Bone marrow (tissue), 2 donors: ENCODE data around the gene PIGU.
"Not testable (repeated sequence)": the region's sequence is repeated elsewhere in the genome, so short reads cannot be mapped to it uniquely, and the experiment has no call there.

Experiments used
- DNase-seq, 2 donors: peaks; one replicate each; lab custom pipeline; 2025; lab: John Stamatoyannopoulos, UW

PIGU gene

GRCh38 chr20:34661811-34662210 lies 15.1 kb downstream of the PIGU start:
- DNase-seq = not testable (repeated sequence)

DNA sequence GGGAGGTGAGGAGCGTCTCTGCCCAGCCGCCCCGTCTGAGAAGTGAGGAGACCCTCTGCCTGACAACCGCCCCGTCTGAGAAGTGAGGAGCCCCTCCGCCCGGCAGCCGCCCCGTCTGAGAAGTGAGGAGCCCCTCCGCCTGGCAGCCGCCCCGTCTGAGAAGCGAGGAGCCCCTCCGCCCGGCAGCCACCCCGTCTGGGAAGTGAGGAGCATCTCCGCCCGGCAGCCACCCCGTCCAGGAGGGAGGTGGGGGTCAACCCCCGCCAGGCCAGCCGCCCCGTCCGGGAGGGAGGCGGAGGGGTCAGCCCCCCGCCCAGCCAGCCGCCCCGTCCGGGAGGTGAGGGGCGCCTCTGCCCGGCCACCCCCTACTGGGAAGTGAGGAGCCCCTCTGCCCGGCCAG lies 18.2 kb downstream of the PIGU start:
- DNase-seq = not testable (repeated sequence)

GRCh38 chr20:34654207-34654744 lies 22.6 kb downstream of the PIGU start:
- DNase-seq = no peak

- no peak for DNase-seq
Observed at GRCh38 chr20:34651200-34651599, 25.7 kb downstream of the PIGU start.

GRCh38 chr20:34647737-34648136 lies 29.2 kb downstream of the PIGU start:
- no peak for DNase-seq

DNA sequence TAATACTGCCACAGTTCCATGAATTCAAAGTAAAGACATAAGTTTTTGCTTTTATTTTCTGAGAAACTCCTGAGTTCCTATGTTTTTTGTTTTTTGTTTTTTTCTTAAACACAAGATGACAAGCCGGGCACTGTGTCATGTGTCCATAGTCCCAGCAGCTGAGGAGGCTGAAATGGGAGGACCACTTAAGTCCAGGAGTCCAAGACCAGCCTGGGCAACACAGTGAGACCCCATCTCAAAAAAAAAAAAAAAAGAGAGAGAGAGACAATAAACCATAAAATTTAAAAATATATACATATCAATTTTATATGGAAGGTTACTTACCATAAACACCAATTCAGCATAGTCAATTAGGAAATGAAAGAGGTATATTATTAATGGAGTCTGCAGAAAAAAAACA lies 31.9 kb downstream of the PIGU start:
- no peak for DNase-seq

GRCh38 chr20:34644345-34644744 lies 32.5 kb downstream of the PIGU start:
- DNase-seq = no peak

- no peak for DNase-seq
Observed at GRCh38 chr20:34643928-34644327, 33.0 kb downstream of the PIGU start.

- DNase-seq = no peak
Observed at GRCh38 chr20:34642009-34642408, 34.9 kb downstream of the PIGU start.

GRCh38 chr20:34639755-34640222 lies 37.1 kb downstream of the PIGU start:
- no peak for DNase-seq

- DNase-seq = no peak
Observed at GRCh38 chr20:34638532-34638931, 38.4 kb downstream of the PIGU start.

DNA sequence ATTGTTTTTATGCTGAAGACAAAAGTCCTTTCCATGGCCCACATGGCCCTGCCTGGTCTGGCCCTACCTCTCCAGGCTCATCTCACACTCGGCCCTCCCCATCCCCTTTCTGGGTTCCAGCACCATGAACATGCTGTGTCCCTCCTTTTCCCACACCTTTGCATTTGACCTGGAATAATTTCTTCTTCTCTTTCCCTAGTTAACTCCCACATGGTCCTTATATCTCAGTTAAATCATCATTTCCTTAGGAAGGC lies 38.9 kb downstream of the PIGU start:
- no peak for DNase-seq

DNA sequence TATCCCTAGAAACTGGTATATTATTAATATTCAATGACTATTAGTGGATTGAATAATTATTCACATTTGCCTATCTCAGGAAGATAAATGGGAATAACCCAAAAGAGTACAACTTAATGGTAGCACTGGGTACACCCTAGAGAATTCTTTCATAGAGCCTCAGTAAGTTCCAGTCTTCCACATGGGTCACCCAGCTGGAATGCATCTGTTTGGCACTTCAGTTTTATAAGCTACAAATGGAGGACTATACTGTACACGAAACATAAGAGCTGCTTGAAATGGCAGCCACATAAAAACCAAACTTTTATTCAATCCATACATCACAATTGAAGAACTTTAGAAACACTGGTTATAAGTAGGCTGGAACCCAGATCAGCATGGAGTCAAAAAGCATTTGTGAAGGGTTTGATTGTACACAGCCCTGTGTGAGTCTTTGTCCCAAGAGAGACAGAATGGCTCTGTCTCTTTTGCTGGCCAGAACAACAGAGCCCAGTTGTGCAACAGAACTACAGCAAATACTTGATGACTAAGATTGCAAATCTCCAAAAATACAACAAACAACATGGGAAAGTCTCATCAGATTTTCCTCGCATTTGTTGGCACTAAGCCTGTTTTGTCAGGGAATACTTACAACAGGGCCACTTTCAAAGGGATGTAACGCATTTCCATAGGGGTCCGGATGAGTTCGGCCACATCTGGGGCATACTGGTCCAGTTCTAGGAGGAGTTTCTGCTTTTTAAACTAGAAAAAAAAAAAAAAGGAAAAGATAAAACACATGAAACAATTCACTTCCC lies 39.5 kb downstream of the PIGU start:
- DNase-seq = no peak

GRCh38 chr20:34636648-34637047 lies 40.2 kb downstream of the PIGU start:
- no peak for DNase-seq

GRCh38 chr20:34634392-34634791 lies 42.5 kb downstream of the PIGU start:
- DNase-seq = no peak

DNA sequence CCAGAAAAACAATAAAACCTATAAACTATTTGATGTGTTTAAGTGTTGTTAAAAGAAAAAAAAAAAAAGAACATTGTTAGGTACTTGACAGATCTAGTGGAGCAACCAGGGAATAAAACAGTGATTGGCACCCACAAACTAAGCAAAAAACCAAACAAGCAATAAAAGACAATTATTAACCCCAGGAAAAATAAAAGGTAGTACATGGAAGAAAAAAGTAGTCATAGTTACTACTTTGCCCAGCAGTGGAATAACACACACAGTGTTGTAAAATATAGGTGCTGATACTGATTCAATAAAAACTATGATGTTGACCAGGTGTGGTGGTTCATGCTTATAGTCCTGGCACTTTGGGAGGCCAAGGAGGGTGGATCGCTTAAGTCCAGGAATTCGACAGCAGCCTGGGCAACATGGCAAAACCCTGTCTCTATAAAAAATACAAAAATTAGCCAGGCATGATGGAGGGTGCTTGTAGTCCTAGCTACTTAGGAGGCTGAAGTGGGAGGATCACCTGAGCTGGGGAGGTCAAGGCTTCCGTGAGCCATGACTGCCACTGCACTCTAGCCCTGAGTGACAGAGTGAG lies 43.9 kb downstream of the PIGU start:
- DNase-seq = no peak

GRCh38 chr20:34629904-34630303 lies 47.0 kb downstream of the PIGU start:
- DNase-seq = no peak

- DNase-seq = no peak
Observed at GRCh38 chr20:34629342-34629741, 47.5 kb downstream of the PIGU start.

DNA sequence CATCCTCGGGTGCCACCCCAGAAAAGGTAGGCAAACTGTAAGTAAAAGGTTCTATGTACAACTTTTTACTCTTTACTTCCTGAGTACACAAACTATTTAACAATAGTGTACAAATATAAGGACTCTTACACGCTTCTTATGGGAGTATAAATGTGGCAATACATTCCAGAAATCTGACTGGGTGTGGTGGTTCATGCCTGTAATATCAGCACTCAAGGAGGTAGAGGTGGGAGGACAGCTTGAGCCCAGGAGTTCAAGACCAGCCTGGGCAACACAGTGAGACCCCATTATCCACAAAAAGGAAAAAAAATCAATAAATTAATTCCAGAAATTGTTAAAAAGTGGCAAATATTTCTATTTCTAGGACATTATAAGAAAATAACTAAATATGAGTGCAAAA lies 48.9 kb downstream of the PIGU start:
- no peak for DNase-seq

DNA sequence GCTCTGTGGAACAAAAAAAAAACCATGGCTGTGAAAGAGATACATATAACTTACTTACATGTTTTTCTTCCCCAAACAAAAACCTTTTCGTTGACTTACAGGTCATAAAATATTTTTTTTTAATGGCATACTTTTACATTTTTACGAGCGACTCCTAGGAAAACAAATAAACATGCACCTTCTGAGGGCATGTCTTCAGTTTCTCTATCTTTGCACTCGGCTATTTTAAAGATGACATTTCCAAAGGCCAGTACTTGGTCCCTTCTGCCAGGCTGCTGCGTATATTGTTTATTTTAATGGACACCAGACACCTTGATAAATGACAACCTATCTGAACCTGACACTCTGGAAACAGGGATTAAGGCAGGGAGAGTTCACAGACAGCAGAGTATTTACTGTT lies 49.4 kb downstream of the PIGU start:
- DNase-seq = no peak

- DNase-seq = no peak
Observed at GRCh38 chr20:34626992-34627391, 49.9 kb downstream of the PIGU start.

GRCh38 chr20:34624629-34625028 lies 52.3 kb downstream of the PIGU start:
- DNase-seq = no peak

GRCh38 chr20:34622821-34623451 lies 54.0 kb downstream of the PIGU start:
- DNase-seq = no peak
